GM12878 (cell line): Measurements from ENCODE around the gene MYB. TPM values are rescaled to one million over a fixed set of nuclear protein-coding genes. Genes with fewer than 3 reads are reported as not detected.

Experiments used
- E2F8 ChIP-seq: fragments of 450-650 bp; IDR thresholded peaks from 2 replicates; pipeline ENCODE4 v1.6.1; 2018; ENCODE audit warnings: mild to moderate bottlenecking, low read depth, moderate library complexity; ENCODE audit not compliant: partially characterized antibody
- ELK1 ChIP-seq: IDR thresholded peaks from 2 replicates; pipeline ENCODE4 v1.6.1; 2012; ENCODE audit warnings: low read depth, low read length, improper control_type of control experiment
- FOS ChIP-seq: IDR thresholded peaks from 3 replicates; pipeline ENCODE4 v1.6.1; 2011; ENCODE audit warnings: borderline replicate concordance; ENCODE audit not compliant: insufficient read length; ENCODE audit errors: extremely low read depth
- GABPA ChIP-seq: IDR thresholded peaks from 2 replicates; pipeline ENCODE4 v1.6.1; 2014; ENCODE audit warnings: antibody characterized with exemption, low read depth, mild to moderate bottlenecking, inconsistent platforms
- HDAC6 ChIP-seq: fragments of 200-600 bp; sonication (generic); IDR thresholded peaks from one replicate; pipeline ENCODE4 v1.8.0; 2017; ENCODE audit warnings: antibody characterized with exemption; ENCODE audit not compliant: unreplicated experiment
- IKZF2 ChIP-seq, 2 experiments: fragments of 450-650 bp; IDR thresholded peaks; 2 replicates each; pipeline ENCODE4 v1.6.1; 2017; ENCODE audit warnings: mild to moderate bottlenecking in 2 of 2, moderate library complexity in 2 of 2
- JUNB ChIP-seq: IDR thresholded peaks from 2 replicates; pipeline ENCODE4 v1.6.1; 2016; ENCODE audit warnings: antibody characterized with exemption, mild to moderate bottlenecking
- KLF5 ChIP-seq: fragments of 450-650 bp; IDR thresholded peaks from 2 replicates; pipeline ENCODE4 v1.6.1; 2014; ENCODE audit warnings: mild to moderate bottlenecking; ENCODE audit not compliant: partially characterized antibody
- LARP7 ChIP-seq: fragments of 450-650 bp; IDR thresholded peaks from 2 replicates; pipeline ENCODE4 v1.6.1; 2017; ENCODE audit warnings: mild to moderate bottlenecking
- MTA2 ChIP-seq: fragments of 450-650 bp; IDR thresholded peaks from 2 replicates; pipeline ENCODE4 v1.6.1; 2016; ENCODE audit warnings: low read depth, mild to moderate bottlenecking, moderate library complexity
- MTA3 ChIP-seq: IDR thresholded peaks from 2 replicates; pipeline ENCODE4 v1.6.1; 2012; ENCODE audit warnings: low read length, inconsistent platforms, borderline replicate concordance
- PML ChIP-seq: IDR thresholded peaks from 2 replicates; pipeline ENCODE4 v1.6.1; 2012; ENCODE audit warnings: low read length, inconsistent platforms
- SMC3 ChIP-seq: IDR thresholded peaks from 2 replicates; pipeline ENCODE4 v1.6.1; 2011; ENCODE audit warnings: low read length, improper control_type of control experiment, borderline replicate concordance
- USF1 ChIP-seq: IDR thresholded peaks from 2 replicates; pipeline ENCODE4 v1.6.1; 2011; ENCODE audit warnings: borderline replicate concordance, low read depth, mild to moderate bottlenecking, moderate library complexity, mixed read lengths, low read length; ENCODE audit not compliant: insufficient read depth; ENCODE audit errors: extremely low read length
- USF2 ChIP-seq: IDR thresholded peaks from 2 replicates; pipeline ENCODE4 v1.6.1; 2011; ENCODE audit warnings: low read depth, low read length, improper control_type of control experiment, borderline replicate concordance
- WRNIP1 ChIP-seq: IDR thresholded peaks from 2 replicates; pipeline ENCODE4 v1.6.1; 2011; ENCODE audit warnings: low read depth, low read length, improper control_type of control experiment, borderline replicate concordance
- ZBTB40 ChIP-seq: fragments of 450-650 bp; IDR thresholded peaks from 2 replicates; pipeline ENCODE4 v1.6.1; 2016; ENCODE audit warnings: mild to moderate bottlenecking, moderate library complexity, borderline replicate concordance
- ZNF207 ChIP-seq: fragments of 450-650 bp; IDR thresholded peaks from 2 replicates; pipeline ENCODE4 v1.6.1; 2014; ENCODE audit warnings: antibody characterized with exemption, mild to moderate bottlenecking, borderline replicate concordance
- polyA plus RNA-seq, 11 experiments: library from polyadenylated mRNA; depleted of rRNA in 4 of 11; unstranded in 6 of 11; stranded (reverse) in 5 of 11; fragments of >200 nt; fragmentation: Nextera tagmentation in 4 of 11; fragmentation: Illumina TruSeq in 1 of 11; extraction: Ambion mirVana in 4 of 11; extraction: Trizol in 1 of 11; gene quantifications; 1 replicate in 1 of 11; 2 replicates in 10 of 11; pipeline versions ENCODE4 v1.2.1 to v1.2.3, GENCODE V29; 2011 to 2016; ENCODE audit warnings: inconsistent platforms in 2 of 11, missing spikeins in 2 of 11, low read depth in 1 of 11
- total RNA-seq, 4 experiments: library from RNA; depleted of rRNA in 3 of 4; stranded (reverse); fragments of >200 nt in 3 of 4; fragmentation: Illumina TruSeq in 1 of 4; extraction: Trizol in 1 of 4; gene quantifications; 2 replicates each; pipeline versions ENCODE4 v1.2.1 to v1.2.3, GENCODE V29; 2013 to 2021

MYB gene
- total and polyA plus RNA-seq, 10 of the 15 experiments (the other 5 are each of a cell fraction or from before 2014, with no cell fraction given): 7.0 to 29.8 (median 21.5) TPM

- TF ChIP-seq MTA3 (peak; percentile 50; the same call in 1 of the 2 replicates), IKZF2 (IDR thresholded peaks at IDR 0.05) (peak; percentile 30 to 57; a peak in 2 of 4 replicates), ELK1 (no peak), GABPA (no peak), WRNIP1 (no peak), ZNF207 (no peak), E2F8 (no peak), ZBTB40 (no peak), MTA2 (no peak), KLF5 (no peak), USF1 (no peak), HDAC6 (no peak), FOS (no peak), PML (no peak), JUNB (peak; percentile 54), USF2 (no peak), SMC3 (no peak), LARP7 (no peak)
These were observed 47.4 kb downstream of the MYB start (continued) for GRCh38 chr6:135228486-135228885.
